MCF 10A (cell line): ENCODE results near the gene FBXO22. TPM values are rescaled to one million over a fixed set of nuclear protein-coding genes. Genes with fewer than 3 reads are reported as not detected.
A peak's percentile ranks its signal among the peaks of the same experiment; 100 is the strongest.

Experiments
- Bru-seq: library from RNA; stranded (reverse); fragments of 400-500 nt; gene quantifications from one replicate; lab custom pipeline; 2021; lab: Mats Ljungman, UMichigan
- BruChase-seq, 2 experiments: library from RNA; stranded (reverse); fragments of 400-500 nt; gene quantifications; one replicate each; lab custom pipeline; 2021; lab: Mats Ljungman, UMichigan
- BruUV-seq: library from RNA; stranded (reverse); fragments of 400-500 nt; replicated peaks from 2 replicates; lab custom pipeline; 2021; lab: Mats Ljungman, UMichigan
- CTCF ChIA-PET: fragments of 300-600 bp; sonication (Branson Sonifier 250); formaldehyde crosslinking; extraction: SDS; loops from one replicate; lab custom pipeline; 2021; ENCODE audit warnings: antibody characterized with exemption, inconsistent platforms; lab: Yijun Ruan, JAX
- POLR2A ChIA-PET: fragments of 300-600, 350-650 bp; sonication (Branson Sonifier 250); formaldehyde crosslinking; extraction: SDS; loops from one replicate; lab custom pipeline; 2020; ENCODE audit warnings: antibody characterized with exemption, inconsistent platforms; lab: Yijun Ruan, JAX
- DNase-seq: peaks from one replicate; pipeline ENCODE4 v3.0.0-alpha.2; 2018; ENCODE audit not compliant: unreplicated experiment
- H3K27ac Mint-ChIP-seq: one replicate; pipeline ENCODE4 v1.8.0; 2022; ENCODE audit warnings: mild to moderate bottlenecking, low read depth, mixed read lengths; ENCODE audit not compliant: unreplicated experiment
- H3K27me3 Mint-ChIP-seq: one replicate; pipeline ENCODE4 v1.8.0; 2022; ENCODE audit warnings: mixed read lengths; ENCODE audit not compliant: insufficient read depth, unreplicated experiment
- H3K36me3 Mint-ChIP-seq: one replicate; pipeline ENCODE4 v1.8.0; 2022; ENCODE audit warnings: mild to moderate bottlenecking, moderate library complexity, mixed read lengths; ENCODE audit not compliant: insufficient read depth, unreplicated experiment
- H3K4me1 Mint-ChIP-seq: one replicate; pipeline ENCODE4 v1.8.0; 2022; ENCODE audit warnings: mixed read lengths; ENCODE audit not compliant: insufficient read depth, unreplicated experiment
- H3K4me3 Mint-ChIP-seq: one replicate; pipeline ENCODE4 v1.8.0; 2022; ENCODE audit warnings: mild to moderate bottlenecking, moderate library complexity, mixed read lengths; ENCODE audit not compliant: unreplicated experiment
- H3K9me3 Mint-ChIP-seq: one replicate; pipeline ENCODE4 v1.8.0; 2022; ENCODE audit warnings: mixed read lengths; ENCODE audit not compliant: unreplicated experiment
- intact Hi-C: fragments of 100-400 bp; cut with micrococcal nuclease; formaldehyde crosslinking; loops from 2 replicates; pipeline ENCODE4 v1.14.1; 2022
- long read RNA-seq: library from polyadenylated mRNA; stranded (forward); transcript quantifications from one replicate; pipeline ENCODE4 v2.0.0, GENCODE V29; 2022
- total RNA-seq: library from RNA; stranded (reverse); gene quantifications from 2 replicates; pipeline ENCODE4 v1.2.3, GENCODE V29; 2022
- TF ChIP-seq, protein P1 (sequence below): fragments of 200-600 bp; IDR thresholded peaks from one replicate; pipeline ENCODE4 v1.8.0; 2022; ENCODE audit warnings: antibody characterized with exemption, mild to moderate bottlenecking; ENCODE audit not compliant: unreplicated experiment

The FBXO22 gene
- total RNA-seq (49.2 and 70.7 TPM in 2 replicates), Bru-seq, nascent RNA (percentile 92 among the genes with signal in this experiment), BruChase-seq, experiment 1, labeled RNA remaining after a 6-hour chase (percentile 86 among the genes with signal in this experiment), BruChase-seq, experiment 2, labeled RNA remaining after a 2-hour chase (percentile 94 among the genes with signal in this experiment)
- long read RNA-seq, full-length matches to known transcripts, result 142 of 167 reads
- long read RNA-seq, partial matches to known transcripts, result 11 of 167 reads
- long read RNA-seq, other reads (novel, unspliced or antisense), result 14 of 167 reads

DNA sequence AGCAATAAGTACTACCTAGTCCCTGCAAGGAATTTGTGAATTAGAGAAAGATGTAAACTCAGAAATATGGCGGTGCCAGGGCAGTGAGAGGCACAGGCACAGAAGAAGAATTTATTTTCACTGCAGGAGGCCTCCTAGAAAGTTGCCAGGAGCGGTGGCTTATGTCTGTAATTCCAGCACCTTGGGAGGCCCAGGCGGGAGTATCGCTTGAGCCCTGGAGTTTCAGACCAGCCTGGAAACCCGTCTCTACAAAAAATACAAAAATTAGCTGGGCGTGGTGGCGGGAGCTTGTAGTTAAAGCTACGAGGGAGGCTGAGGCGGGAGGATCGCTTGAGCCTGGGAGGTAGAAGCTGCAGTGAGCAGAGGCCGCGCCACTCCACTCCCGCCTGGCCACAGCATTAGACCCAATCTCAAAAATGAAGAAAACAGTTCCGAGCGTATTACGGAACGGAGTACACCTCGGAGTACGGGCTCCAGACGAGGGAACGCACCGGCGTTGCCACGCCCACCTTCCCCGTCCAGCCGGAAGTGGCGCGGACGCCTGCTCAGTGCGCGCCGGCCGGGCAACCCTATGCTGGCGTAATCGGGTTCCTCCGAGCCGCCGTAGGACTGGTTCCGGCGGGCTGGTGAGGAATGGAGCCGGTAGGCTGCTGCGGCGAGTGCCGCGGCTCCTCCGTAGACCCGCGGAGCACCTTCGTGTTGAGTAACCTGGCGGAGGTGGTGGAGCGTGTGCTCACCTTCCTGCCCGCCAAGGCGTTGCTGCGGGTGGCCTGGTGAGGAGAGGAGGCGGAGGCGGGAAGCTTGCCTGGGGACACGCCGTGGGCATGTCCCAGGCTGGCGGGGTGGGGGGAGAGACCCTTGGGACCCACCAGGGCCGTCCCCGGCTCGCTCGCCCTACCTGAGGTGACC lies at the start of gene FBXO22:
Gene FBXO22, plus strand, starts transcription at position 548 of the 909 bp plus-strand sequence. Its CDS starts 86 bp downstream, at position 634.
- Mint-ChIP-seq H3K27ac (peak within 1 kb of the TSS; percentile 94), H3K4me1 (peaks cover 8% of the 10 kb centered on the region), H3K4me3 (peak within 1 kb of the TSS; percentile 93), H3K27me3 (no peaks in the 10 kb centered on the region), H3K36me3 (peaks cover 41% of the 10 kb centered on the region), H3K9me3 (no peaks in the 10 kb centered on the region)
- ChIA-PET POLR2A (interaction anchor here (0.6 to 6.4 kb wide), 33 partner anchors 10 to 889 kb away, joined by 3 to 96 read pairs (median 4); partner anchors contain the start of genes IMP3 and UBE2Q2), CTCF (interaction anchor here (0.6 to 3.2 kb wide), 12 partner anchors 9 to 461 kb away, joined by 3 to 13 read pairs (median 3); no protein-coding TSS in a partner anchor)
- intact Hi-C loops, result loop anchor here (2.0 kb wide), 1 partner anchor 19 kb away; no protein-coding TSS in a partner anchor
- peak; percentile 92 for DNase-seq
- TF ChIP-seq, protein P1, sequence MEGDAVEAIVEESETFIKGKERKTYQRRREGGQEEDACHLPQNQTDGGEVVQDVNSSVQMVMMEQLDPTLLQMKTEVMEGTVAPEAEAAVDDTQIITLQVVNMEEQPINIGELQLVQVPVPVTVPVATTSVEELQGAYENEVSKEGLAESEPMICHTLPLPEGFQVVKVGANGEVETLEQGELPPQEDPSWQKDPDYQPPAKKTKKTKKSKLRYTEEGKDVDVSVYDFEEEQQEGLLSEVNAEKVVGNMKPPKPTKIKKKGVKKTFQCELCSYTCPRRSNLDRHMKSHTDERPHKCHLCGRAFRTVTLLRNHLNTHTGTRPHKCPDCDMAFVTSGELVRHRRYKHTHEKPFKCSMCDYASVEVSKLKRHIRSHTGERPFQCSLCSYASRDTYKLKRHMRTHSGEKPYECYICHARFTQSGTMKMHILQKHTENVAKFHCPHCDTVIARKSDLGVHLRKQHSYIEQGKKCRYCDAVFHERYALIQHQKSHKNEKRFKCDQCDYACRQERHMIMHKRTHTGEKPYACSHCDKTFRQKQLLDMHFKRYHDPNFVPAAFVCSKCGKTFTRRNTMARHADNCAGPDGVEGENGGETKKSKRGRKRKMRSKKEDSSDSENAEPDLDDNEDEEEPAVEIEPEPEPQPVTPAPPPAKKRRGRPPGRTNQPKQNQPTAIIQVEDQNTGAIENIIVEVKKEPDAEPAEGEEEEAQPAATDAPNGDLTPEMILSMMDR, result no peak
- no TSS peak for BruUV-seq

GRCh38 chr15:75857886-75858285 lies 45.8 kb upstream of the FBXO22 start:
- no TSS peak for BruUV-seq
- intact Hi-C loops, result no loop called here
- H3K36me3 Mint-ChIP-seq, result peaks cover 53% of the 10 kb centered on the region
- no peaks in the 10 kb centered on the region for H3K9me3 Mint-ChIP-seq
- no peak overlapping the region for H3K4me3 Mint-ChIP-seq
- no peak overlapping the region for H3K27ac Mint-ChIP-seq
- H3K27me3 Mint-ChIP-seq, result no peaks in the 10 kb centered on the region
- ChIA-PET POLR2A (no interaction called here), CTCF (no interaction called here)
- H3K4me1 Mint-ChIP-seq, result peaks cover 18% of the 10 kb centered on the region
- DNase-seq, result no peak
- TF ChIP-seq, protein P1, result no peak

DNA sequence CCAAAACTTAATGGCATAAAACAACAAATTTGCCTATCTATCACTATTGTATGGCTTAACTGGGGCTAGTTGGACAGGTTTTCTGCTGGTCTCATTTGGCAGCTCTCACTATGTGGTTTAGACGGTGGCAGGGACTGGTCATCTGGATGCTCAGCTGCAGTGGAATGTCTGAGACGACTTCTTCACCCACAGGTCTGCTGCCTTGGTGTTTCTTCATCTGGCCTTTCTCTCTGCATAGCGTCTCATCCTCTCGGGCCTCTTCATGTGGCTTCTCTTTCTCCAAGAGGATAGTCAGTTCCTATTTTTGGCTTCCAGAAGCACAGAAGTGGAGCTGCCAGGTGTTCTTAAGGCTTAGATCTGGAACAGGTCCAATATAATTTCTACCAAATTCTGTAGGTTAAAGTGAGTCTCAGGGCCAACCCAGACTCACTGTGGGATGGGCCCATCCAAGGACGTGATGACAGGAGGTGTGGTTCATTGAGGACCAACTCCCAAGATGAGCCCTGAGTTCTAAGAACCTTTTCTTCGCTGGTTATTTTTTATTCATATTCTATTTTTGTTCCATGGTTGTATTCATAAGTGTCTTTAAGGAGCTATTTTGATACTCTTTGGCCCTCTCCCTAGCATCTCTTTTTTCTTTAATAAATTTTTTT lies 41.8 kb upstream of the FBXO22 start:
- BruUV-seq, result no TSS peak
- no peak overlapping the region for H3K27ac Mint-ChIP-seq
- H3K36me3 Mint-ChIP-seq, result peaks cover 59% of the 10 kb centered on the region
- intact Hi-C loops, result no loop called here
- no peaks in the 10 kb centered on the region for H3K27me3 Mint-ChIP-seq
- ChIA-PET CTCF (interaction anchor here (1.1 to 1.4 kb wide), 3 partner anchors 12 to 67 kb away, joined by 3 to 7 read pairs (median 5); no protein-coding TSS in a partner anchor), POLR2A (interaction anchor here (0.7 kb wide), 1 partner anchor 17 kb away, joined by 3 read pairs; no protein-coding TSS in a partner anchor)
- no peaks in the 10 kb centered on the region for H3K9me3 Mint-ChIP-seq
- no peak overlapping the region for H3K4me3 Mint-ChIP-seq
- TF ChIP-seq, protein P1, result no peak
- no peak for DNase-seq
- H3K4me1 Mint-ChIP-seq, result peaks cover 15% of the 10 kb centered on the region
